ENCODE results near the gene SLC9A7. TPM values are rescaled to one million over a fixed set of nuclear protein-coding genes. Genes with fewer than 3 reads are reported as not detected.

Gene SLC9A7
- 11.4 TPM for total RNA-seq (ENCODE audit: unreplicated experiment)
- long read RNA-seq, full-length matches to known transcripts = 2 of 3 reads
- long read RNA-seq, partial matches to known transcripts = 1 of 3 reads
- long read RNA-seq, other reads (novel, unspliced or antisense) = 0 of 3 reads

DNA sequence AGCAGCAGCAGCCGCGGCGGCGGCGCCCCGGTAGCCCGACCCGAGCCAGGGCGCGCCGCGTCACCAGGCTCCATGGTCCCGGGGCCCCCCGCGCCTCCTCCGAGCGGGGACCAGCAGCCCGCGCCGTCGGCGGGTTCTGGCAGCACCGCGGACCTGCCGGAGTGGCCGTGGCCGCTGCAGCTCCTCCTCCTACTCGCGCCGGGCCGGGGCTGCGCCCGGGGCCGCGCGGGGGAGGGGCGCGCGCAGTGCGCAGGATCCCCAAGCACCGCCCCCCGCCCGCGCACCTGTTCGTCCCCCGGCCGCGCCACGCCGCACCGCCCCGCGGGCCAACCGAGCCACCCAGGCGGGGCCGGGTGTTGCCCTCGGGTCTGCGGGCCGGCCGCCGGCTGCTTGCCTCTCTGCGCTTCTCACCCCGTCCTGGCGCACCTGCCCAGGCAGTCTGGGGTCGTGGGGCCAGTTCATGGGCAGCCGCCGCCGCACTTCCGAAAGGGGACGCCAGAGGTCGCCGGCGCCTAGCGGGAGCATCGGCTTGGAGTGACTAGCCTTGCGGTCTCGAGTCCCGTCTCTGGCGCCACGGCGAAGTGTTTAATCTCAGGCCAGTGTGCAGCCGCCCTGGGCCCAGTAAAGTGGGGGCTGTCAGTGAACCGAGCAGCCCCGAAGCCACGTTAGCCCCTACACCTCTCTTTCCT, at the start of gene SLC9A7:
TSS of gene SLC9A7 (minus strand) at position 163 of the 689 bp plus-strand sequence. CDS start at position 74, 89 bp downstream.
- Mint-ChIP-seq H3K27ac (ENCODE audit: unreplicated experiment) (peak within 1 kb of the TSS; percentile 82), H3K9me3 (ENCODE audit: unreplicated experiment) (no peaks in the 10 kb centered on the region)
- TF ChIP-seq, protein P1, sequence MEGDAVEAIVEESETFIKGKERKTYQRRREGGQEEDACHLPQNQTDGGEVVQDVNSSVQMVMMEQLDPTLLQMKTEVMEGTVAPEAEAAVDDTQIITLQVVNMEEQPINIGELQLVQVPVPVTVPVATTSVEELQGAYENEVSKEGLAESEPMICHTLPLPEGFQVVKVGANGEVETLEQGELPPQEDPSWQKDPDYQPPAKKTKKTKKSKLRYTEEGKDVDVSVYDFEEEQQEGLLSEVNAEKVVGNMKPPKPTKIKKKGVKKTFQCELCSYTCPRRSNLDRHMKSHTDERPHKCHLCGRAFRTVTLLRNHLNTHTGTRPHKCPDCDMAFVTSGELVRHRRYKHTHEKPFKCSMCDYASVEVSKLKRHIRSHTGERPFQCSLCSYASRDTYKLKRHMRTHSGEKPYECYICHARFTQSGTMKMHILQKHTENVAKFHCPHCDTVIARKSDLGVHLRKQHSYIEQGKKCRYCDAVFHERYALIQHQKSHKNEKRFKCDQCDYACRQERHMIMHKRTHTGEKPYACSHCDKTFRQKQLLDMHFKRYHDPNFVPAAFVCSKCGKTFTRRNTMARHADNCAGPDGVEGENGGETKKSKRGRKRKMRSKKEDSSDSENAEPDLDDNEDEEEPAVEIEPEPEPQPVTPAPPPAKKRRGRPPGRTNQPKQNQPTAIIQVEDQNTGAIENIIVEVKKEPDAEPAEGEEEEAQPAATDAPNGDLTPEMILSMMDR (IDR thresholded peaks at IDR 0.05; ENCODE audit: unreplicated experiment) = peak; percentile 74

DNA sequence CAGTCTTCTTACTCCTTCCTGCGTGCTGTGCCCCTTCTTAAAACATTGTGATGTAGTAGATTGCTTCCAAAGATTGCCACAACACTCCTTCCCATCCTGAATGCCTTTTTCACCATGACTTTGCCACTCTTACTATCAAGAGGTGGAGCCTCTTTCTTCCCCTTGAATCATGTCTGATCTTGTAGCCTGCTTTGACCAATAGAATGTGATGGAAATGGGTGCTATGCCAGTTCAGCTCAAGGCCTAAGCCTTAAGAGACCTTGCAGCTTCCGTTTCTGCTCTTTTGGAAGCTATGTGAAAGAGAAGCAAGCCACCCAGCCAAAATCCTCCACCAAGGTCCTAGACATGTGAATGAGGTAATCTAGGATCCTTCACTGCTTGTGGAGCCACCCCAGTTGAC, 46.4 kb upstream of the SLC9A7 start:
- Mint-ChIP-seq H3K36me3 (ENCODE audit: low read depth, unreplicated experiment) (no peaks in the 10 kb centered on the region), H3K9me3 (ENCODE audit: unreplicated experiment) (no peaks in the 10 kb centered on the region), H3K27ac (ENCODE audit: unreplicated experiment) (no peak overlapping the region), H3K4me1 (ENCODE audit: unreplicated experiment) (peaks cover 3% of the 10 kb centered on the region), H3K27me3 (ENCODE audit: unreplicated experiment) (no peaks in the 10 kb centered on the region), H3K4me3 (ENCODE audit: unreplicated experiment) (no peak overlapping the region)
- no peak for DNase-seq (ENCODE audit: low spot score)
- TF ChIP-seq, protein P1 (IDR thresholded peaks at IDR 0.05; ENCODE audit: unreplicated experiment) = no peak

More for the DNA sequence above, at the start of gene SLC9A7:
- Mint-ChIP-seq H3K4me1 (ENCODE audit: unreplicated experiment) (peaks cover 9% of the 10 kb centered on the region), H3K4me3 (ENCODE audit: unreplicated experiment) (peak within 1 kb of the TSS; percentile 93), H3K36me3 (ENCODE audit: low read depth, unreplicated experiment) (no peaks in the 10 kb centered on the region), H3K27me3 (ENCODE audit: unreplicated experiment) (peaks cover 4% of the 10 kb centered on the region)
- DNase-seq (ENCODE audit: low spot score) = peak; percentile 78

DNA sequence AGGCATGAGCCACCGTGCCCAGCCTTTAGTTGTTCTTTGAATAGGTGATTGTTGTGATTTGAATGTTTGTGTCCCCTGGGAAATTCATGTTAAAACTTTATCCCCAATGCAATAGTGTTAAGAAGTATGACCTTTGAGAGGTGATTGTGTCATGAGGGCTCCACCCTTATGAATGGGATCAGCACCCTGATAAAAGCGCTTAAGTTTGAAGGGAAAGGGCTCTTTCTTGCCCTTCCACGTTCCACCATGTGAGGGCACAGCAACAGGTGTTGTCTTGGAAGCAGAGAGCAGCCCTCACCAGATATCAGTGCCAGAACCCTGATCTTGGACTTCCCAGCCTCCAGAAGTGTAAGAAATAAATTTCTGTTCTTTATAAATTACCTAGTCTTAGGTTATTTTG, 44.2 kb upstream of the SLC9A7 start:
- Mint-ChIP-seq H3K36me3 (ENCODE audit: low read depth, unreplicated experiment) (no peaks in the 10 kb centered on the region), H3K9me3 (ENCODE audit: unreplicated experiment) (no peaks in the 10 kb centered on the region), H3K27me3 (ENCODE audit: unreplicated experiment) (no peaks in the 10 kb centered on the region), H3K27ac (ENCODE audit: unreplicated experiment) (no peak overlapping the region), H3K4me1 (ENCODE audit: unreplicated experiment) (no peaks in the 10 kb centered on the region), H3K4me3 (ENCODE audit: unreplicated experiment) (no peak overlapping the region)
- TF ChIP-seq, protein P1 (IDR thresholded peaks at IDR 0.05; ENCODE audit: unreplicated experiment) = no peak
- DNase-seq (ENCODE audit: low spot score) = no peak

DNA sequence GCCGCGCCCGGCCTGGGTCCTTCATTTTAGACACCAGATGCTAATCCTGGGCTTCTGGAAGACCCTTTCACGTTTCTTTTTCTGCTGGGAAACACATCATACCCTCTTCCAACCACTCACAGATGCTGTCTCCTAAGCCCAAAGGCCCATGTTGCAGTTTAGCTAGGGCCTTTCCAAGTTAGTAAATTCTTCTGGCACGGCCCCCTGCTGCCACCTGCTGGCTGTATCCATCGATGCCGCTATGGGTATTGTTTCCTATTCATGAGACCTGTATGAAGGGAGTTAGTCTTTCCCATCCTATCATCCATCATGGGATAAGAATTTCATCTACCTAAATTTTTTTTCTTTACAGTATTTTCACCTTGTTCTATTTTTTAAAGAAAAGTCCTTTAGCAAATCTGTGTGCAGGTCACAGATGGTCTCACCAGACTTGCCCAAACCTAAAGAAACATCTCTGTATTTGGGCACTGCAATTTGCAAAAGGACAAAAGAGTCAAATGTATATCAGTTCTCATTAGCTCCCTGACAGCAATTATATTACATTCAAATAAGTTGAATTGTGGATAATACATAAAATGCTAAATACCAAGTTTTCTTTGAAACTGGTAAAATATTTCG, 37.8 kb upstream of the SLC9A7 start:
- H3K9me3 Mint-ChIP-seq (ENCODE audit: unreplicated experiment) = no peaks in the 10 kb centered on the region
- no peaks in the 10 kb centered on the region for H3K36me3 Mint-ChIP-seq (ENCODE audit: low read depth, unreplicated experiment)
- TF ChIP-seq, protein P1 (IDR thresholded peaks at IDR 0.05; ENCODE audit: unreplicated experiment) = peak; percentile 57
- no peak overlapping the region for H3K27ac Mint-ChIP-seq (ENCODE audit: unreplicated experiment)
- H3K27me3 Mint-ChIP-seq (ENCODE audit: unreplicated experiment) = no peaks in the 10 kb centered on the region
- H3K4me3 Mint-ChIP-seq (ENCODE audit: unreplicated experiment) = no peak overlapping the region
- peak; percentile 70 for DNase-seq (ENCODE audit: low spot score)
- no peaks in the 10 kb centered on the region for H3K4me1 Mint-ChIP-seq (ENCODE audit: unreplicated experiment)
